Astrocyte (in vitro differentiated cells and primary cell): Measurements from ENCODE around the gene ADCY3. TPM values are rescaled to one million over a fixed set of nuclear protein-coding genes. Genes with fewer than 3 reads are reported as not detected.

Source experiments
- DNase-seq: peaks from one replicate; pipeline ENCODE4 v3.0.0-alpha.2; 2010; ENCODE audit warnings: low read depth
- FAIRE-seq: peaks from 2 replicates; lab custom pipeline; 2011; peaks lifted over from hg19 to GRCh38; lab: Jason Lieb, UNC
- H2AFZ ChIP-seq: 2 replicates; pipeline ENCODE4 v1.6.0; 2012; ENCODE audit warnings: low read depth, low read length, inconsistent platforms
- H3K27ac ChIP-seq: 2 replicates; pipeline ENCODE4 v1.5.1; 2011; ENCODE audit warnings: low read depth, low read length, inconsistent platforms
- H3K27me3 ChIP-seq: 2 replicates; pipeline ENCODE4 v1.6.0; 2011; ENCODE audit warnings: low read length, inconsistent platforms; ENCODE audit not compliant: insufficient read depth
- H3K36me3 ChIP-seq: 2 replicates; pipeline ENCODE4 v1.5.1; 2011; ENCODE audit warnings: low read length, inconsistent platforms; ENCODE audit not compliant: insufficient read depth
- H3K4me1 ChIP-seq: 2 replicates; pipeline ENCODE4 v1.5.1; 2011; ENCODE audit warnings: low read length, inconsistent platforms; ENCODE audit not compliant: insufficient read depth
- H3K4me2 ChIP-seq: 2 replicates; pipeline ENCODE4 v1.6.0; 2012; ENCODE audit warnings: low read length, inconsistent platforms
- H3K4me3 ChIP-seq: 2 replicates; pipeline ENCODE4 v1.5.1; 2011; ENCODE audit warnings: low read depth, mild to moderate bottlenecking, low read length, inconsistent platforms; ENCODE audit not compliant: insufficient read depth
- H3K79me2 ChIP-seq: 2 replicates; pipeline ENCODE4 v1.6.0; 2012; ENCODE audit warnings: mild to moderate bottlenecking, low read length, inconsistent platforms; ENCODE audit not compliant: insufficient read depth
- H3K9ac ChIP-seq: 2 replicates; pipeline ENCODE4 v1.6.0; 2012; ENCODE audit warnings: mild to moderate bottlenecking, low read length, inconsistent platforms
- H3K9me3 ChIP-seq: 2 replicates; pipeline ENCODE4 v1.5.1; 2012; ENCODE audit warnings: low read depth, mild to moderate bottlenecking, low read length, inconsistent platforms; ENCODE audit not compliant: insufficient read depth
- H4K20me1 ChIP-seq: 2 replicates; pipeline ENCODE4 v1.6.0; 2012; ENCODE audit warnings: low read length, inconsistent platforms; ENCODE audit not compliant: insufficient read depth
- H3K27ac Mint-ChIP-seq: one replicate; pipeline ENCODE4 v1.8.0; 2021; ENCODE audit warnings: mild to moderate bottlenecking, mixed read lengths; ENCODE audit not compliant: unreplicated experiment
- H3K27me3 Mint-ChIP-seq: one replicate; pipeline ENCODE4 v1.8.0; 2021; ENCODE audit warnings: low read depth, mixed read lengths; ENCODE audit not compliant: unreplicated experiment
- H3K36me3 Mint-ChIP-seq: one replicate; pipeline ENCODE4 v1.8.0; 2021; ENCODE audit warnings: low read depth, mixed read lengths; ENCODE audit not compliant: unreplicated experiment
- H3K4me1 Mint-ChIP-seq: one replicate; pipeline ENCODE4 v1.8.0; 2021; ENCODE audit warnings: low read depth, mixed read lengths; ENCODE audit not compliant: unreplicated experiment
- H3K4me3 Mint-ChIP-seq: one replicate; pipeline ENCODE4 v1.8.0; 2021; ENCODE audit warnings: mild to moderate bottlenecking, moderate library complexity, mixed read lengths; ENCODE audit not compliant: unreplicated experiment
- H3K9me3 Mint-ChIP-seq: one replicate; pipeline ENCODE4 v1.8.0; 2021; ENCODE audit warnings: mild to moderate bottlenecking, mixed read lengths; ENCODE audit not compliant: unreplicated experiment
- CTCF ChIP-seq: IDR thresholded peaks from 2 replicates; pipeline ENCODE4 v1.5.1; 2011; ENCODE audit warnings: low read depth, mild to moderate bottlenecking, inconsistent platforms, low read length, moderate library complexity; ENCODE audit not compliant: insufficient read depth
- EZH2 ChIP-seq: IDR thresholded peaks from 2 replicates; pipeline ENCODE4 v1.6.1; 2012; ENCODE audit warnings: mild to moderate bottlenecking, low read length, inconsistent platforms; ENCODE audit not compliant: insufficient read depth
- total RNA-seq: library from RNA; stranded (reverse); gene quantifications from 2 replicates; pipeline ENCODE4 v1.2.1, GENCODE V29; 2021

Gene ADCY3
- total RNA-seq, 1 donor from 2014 or later = 12.5 TPM

- no peak overlapping the region for H3K4me3 Mint-ChIP-seq
- no peaks in the 10 kb centered on the region for H3K27me3 Mint-ChIP-seq
- H3K27ac Mint-ChIP-seq = no peak overlapping the region
Observed at GRCh38 chr2:24955232-24955631, 35.2 kb upstream of the ADCY3 start.

GRCh38 chr2:24950102-24950501, 30.1 kb upstream of the ADCY3 start:
- peaks cover 4% of the 10 kb centered on the region for H3K9me3 Mint-ChIP-seq
- H4K20me1 ChIP-seq = no peaks in the 10 kb centered on the region
- no peak for FAIRE-seq
- no peak overlapping the region for H3K4me3 ChIP-seq
- H3K4me2 ChIP-seq = no peak overlapping the region
- H3K36me3 Mint-ChIP-seq = peaks cover 28% of the 10 kb centered on the region
- H3K27me3 Mint-ChIP-seq = no peaks in the 10 kb centered on the region
- no peaks in the 10 kb centered on the region for H3K79me2 ChIP-seq
- peaks cover 20% of the 10 kb centered on the region for H3K36me3 ChIP-seq
- no peaks in the 10 kb centered on the region for H3K27me3 ChIP-seq
- no peak overlapping the region for H2AFZ ChIP-seq
- no peak overlapping the region for H3K9ac ChIP-seq
- H3K27ac Mint-ChIP-seq = no peak overlapping the region
- H3K9me3 ChIP-seq = no peaks in the 10 kb centered on the region
- H3K4me1 ChIP-seq = peaks cover 4% of the 10 kb centered on the region
- H3K4me1 Mint-ChIP-seq = no peaks in the 10 kb centered on the region
- DNase-seq = no peak
- no peak overlapping the region for H3K27ac ChIP-seq
- no peak overlapping the region for H3K4me3 Mint-ChIP-seq
- TF ChIP-seq EZH2 = no peak
- TF ChIP-seq CTCF = no peak

More at GRCh38 chr2:24955232-24955631, 35.2 kb upstream of the ADCY3 start:
- no peaks in the 10 kb centered on the region for H3K79me2 ChIP-seq
- no peaks in the 10 kb centered on the region for H3K27me3 ChIP-seq
- peaks cover 10% of the 10 kb centered on the region for H3K9me3 Mint-ChIP-seq
- H3K9me3 ChIP-seq = no peaks in the 10 kb centered on the region
- DNase-seq = no peak
- H3K4me3 ChIP-seq = no peak overlapping the region
- no peak overlapping the region for H2AFZ ChIP-seq
- no peak overlapping the region for H3K4me2 ChIP-seq
- no peak overlapping the region for H3K9ac ChIP-seq
- H3K36me3 Mint-ChIP-seq = peaks cover 41% of the 10 kb centered on the region
- no peaks in the 10 kb centered on the region for H3K4me1 ChIP-seq
- H3K27ac ChIP-seq = no peak overlapping the region
- H3K4me1 Mint-ChIP-seq = no peaks in the 10 kb centered on the region
- H4K20me1 ChIP-seq = no peaks in the 10 kb centered on the region
- H3K36me3 ChIP-seq = peaks cover 29% of the 10 kb centered on the region
- no peak for FAIRE-seq
- TF ChIP-seq CTCF (no peak), EZH2 (no peak)

GRCh38 chr2:24948506-24948905, 28.5 kb upstream of the ADCY3 start:
- Histone ChIP-seq H3K4me2 (no peak overlapping the region), H4K20me1 (no peaks in the 10 kb centered on the region), H3K9ac (no peak overlapping the region), H3K79me2 (no peaks in the 10 kb centered on the region), H3K36me3 (peaks cover 16% of the 10 kb centered on the region), H3K4me1 (peaks cover 4% of the 10 kb centered on the region), H3K27ac (no peak overlapping the region), H3K9me3 (no peaks in the 10 kb centered on the region), H3K27me3 (no peaks in the 10 kb centered on the region), H2AFZ (no peak overlapping the region), H3K4me3 (no peak overlapping the region)
- Mint-ChIP-seq H3K9me3 (no peaks in the 10 kb centered on the region), H3K4me1 (no peaks in the 10 kb centered on the region), H3K4me3 (no peak overlapping the region), H3K27me3 (no peaks in the 10 kb centered on the region), H3K36me3 (peaks cover 15% of the 10 kb centered on the region), H3K27ac (no peak overlapping the region)
- FAIRE-seq (no peak), DNase-seq (no peak)
- TF ChIP-seq EZH2 = no peak
- no peak for TF ChIP-seq CTCF
